ENCODE measurements around the gene SH3PXD2B.
"Not testable (repeated sequence)": the region's sequence is repeated elsewhere in the genome, so short reads cannot be mapped to it uniquely, and the experiment has no call there.

Gene SH3PXD2B

GRCh38 chr5:172368699-172369098, 85.6 kb downstream of the SH3PXD2B start:
- not testable (repeated sequence) for H3K36me3 ChIP-seq (ENCODE audit: control insufficient read depth, insufficient read depth, low read length); H2BK15ac ChIP-seq (replicated peaks; ENCODE audit: low read depth); H3K4me2 ChIP-seq (ENCODE audit: low read length); H3K79me2 ChIP-seq (ENCODE audit: control insufficient read depth, insufficient read depth, low read length); H3K27me3 ChIP-seq (ENCODE audit: insufficient read depth, low read length, poor library complexity); H3K9ac ChIP-seq (ENCODE audit: low read length); H3K4me1 ChIP-seq (ENCODE audit: control insufficient read depth, low read depth, low read length); H3K23ac ChIP-seq (ENCODE audit: low read length); H3K56ac ChIP-seq (ENCODE audit: low read length); DNase-seq; H2BK5ac ChIP-seq (ENCODE audit: low read length); H2BK120ac ChIP-seq (ENCODE audit: low read depth, low read length); H3K4me3 ChIP-seq (ENCODE audit: low read length); H2AK5ac ChIP-seq (ENCODE audit: low read length); H3K4ac ChIP-seq (ENCODE audit: low read depth, low read length); H4K8ac ChIP-seq (ENCODE audit: low read depth, low read length); H4K5ac ChIP-seq (ENCODE audit: low read length); H3K79me1 ChIP-seq (ENCODE audit: low read length); H3K18ac ChIP-seq (ENCODE audit: low read length); H3K27ac ChIP-seq (ENCODE audit: low read depth, low read length)
- WGBS (ENCODE audit: extremely low coverage, insufficient coverage, low lambda C conversion rate): no CpG with 5 or more reads among the region's 3 CpGs

DNA sequence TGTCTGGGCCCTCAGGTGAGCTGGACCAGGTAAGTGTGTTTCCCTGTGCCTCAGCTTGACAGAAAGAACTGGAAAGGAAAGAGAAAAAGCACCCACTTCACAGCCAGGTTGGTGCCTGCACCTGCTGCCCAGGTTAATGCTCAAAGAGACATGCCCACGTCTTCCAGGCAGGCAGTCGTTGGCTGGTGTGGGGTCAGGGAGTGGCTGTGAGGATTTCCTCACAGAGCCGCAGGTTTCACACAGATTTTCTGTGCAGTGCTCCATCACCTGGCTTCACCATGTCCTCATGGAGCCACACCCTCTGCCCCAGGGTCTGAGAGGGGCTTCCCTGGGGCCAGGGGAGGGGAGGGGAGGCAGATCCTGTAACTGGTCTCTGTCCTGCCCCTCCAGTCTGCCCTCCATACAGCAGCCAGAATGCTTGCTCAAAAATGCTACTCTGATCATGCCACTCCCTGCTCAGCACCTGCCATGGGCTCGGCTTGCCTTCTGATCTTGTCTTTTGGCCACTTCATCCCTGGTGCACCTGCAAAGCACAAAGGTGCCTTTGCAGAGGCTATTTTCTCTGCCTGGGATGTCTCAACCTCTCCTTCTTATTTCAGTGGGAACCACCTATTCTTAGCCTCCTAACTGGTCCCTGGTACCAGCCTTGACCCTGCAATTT, 88.2 kb downstream of the SH3PXD2B start:
- Histone ChIP-seq H2AK5ac (ENCODE audit: low read length) (no peak overlapping the region), H2BK120ac (ENCODE audit: low read depth, low read length) (no peak overlapping the region), H2BK15ac (replicated peaks; ENCODE audit: low read depth) (no peak overlapping the region), H3K27ac (ENCODE audit: low read depth, low read length) (no peak overlapping the region), H3K4ac (ENCODE audit: low read depth, low read length) (no peak overlapping the region), H3K9ac (ENCODE audit: low read length) (no peak overlapping the region), H3K18ac (ENCODE audit: low read length) (no peak overlapping the region), H3K79me1 (ENCODE audit: low read length) (no peaks in the 10 kb centered on the region), H2BK5ac (ENCODE audit: low read length) (no peak overlapping the region), H3K36me3 (ENCODE audit: control insufficient read depth, insufficient read depth, low read length) (peaks cover 7% of the 10 kb centered on the region), H3K4me1 (ENCODE audit: control insufficient read depth, low read depth, low read length) (no peaks in the 10 kb centered on the region), H3K27me3 (ENCODE audit: insufficient read depth, low read length, poor library complexity) (no peaks in the 10 kb centered on the region), H3K23ac (ENCODE audit: low read length) (no peak overlapping the region), H3K56ac (ENCODE audit: low read length) (no peak overlapping the region), H3K4me2 (ENCODE audit: low read length) (no peak overlapping the region), H3K79me2 (ENCODE audit: control insufficient read depth, insufficient read depth, low read length) (no peaks in the 10 kb centered on the region), H4K8ac (ENCODE audit: low read depth, low read length) (no peak overlapping the region), H4K5ac (ENCODE audit: low read length) (no peak overlapping the region), H3K4me3 (ENCODE audit: low read length) (no peak overlapping the region)
- no peak for DNase-seq
- WGBS (ENCODE audit: extremely low coverage, insufficient coverage, low lambda C conversion rate): no CpG with 5 or more reads among the region's 4 CpGs

- no peak overlapping the region for H3K4me3 ChIP-seq (ENCODE audit: low read length)
- H3K4ac ChIP-seq (ENCODE audit: low read depth, low read length): no peak overlapping the region
- no peak overlapping the region for H3K18ac ChIP-seq (ENCODE audit: low read length)
- no peak overlapping the region for H2AK5ac ChIP-seq (ENCODE audit: low read length)
- peaks cover 7% of the 10 kb centered on the region for H3K36me3 ChIP-seq (ENCODE audit: control insufficient read depth, insufficient read depth, low read length)
- H3K27ac ChIP-seq (ENCODE audit: low read depth, low read length): no peak overlapping the region
- no peak overlapping the region for H2BK15ac ChIP-seq (replicated peaks; ENCODE audit: low read depth)
- H4K5ac ChIP-seq (ENCODE audit: low read length): no peak overlapping the region
- H3K4me1 ChIP-seq (ENCODE audit: control insufficient read depth, low read depth, low read length): no peaks in the 10 kb centered on the region
- no peak overlapping the region for H3K9ac ChIP-seq (ENCODE audit: low read length)
- H2BK5ac ChIP-seq (ENCODE audit: low read length): no peak overlapping the region
- no peak overlapping the region for H4K8ac ChIP-seq (ENCODE audit: low read depth, low read length)
- DNase-seq: no peak
- no peaks in the 10 kb centered on the region for H3K79me1 ChIP-seq (ENCODE audit: low read length)
- H3K4me2 ChIP-seq (ENCODE audit: low read length): no peak overlapping the region
- WGBS (ENCODE audit: extremely low coverage, insufficient coverage, low lambda C conversion rate): no CpG with 5 or more reads among the region's 2 CpGs
- no peaks in the 10 kb centered on the region for H3K79me2 ChIP-seq (ENCODE audit: control insufficient read depth, insufficient read depth, low read length)
- no peaks in the 10 kb centered on the region for H3K27me3 ChIP-seq (ENCODE audit: insufficient read depth, low read length, poor library complexity)
- H2BK120ac ChIP-seq (ENCODE audit: low read depth, low read length): no peak overlapping the region
- no peak overlapping the region for H3K23ac ChIP-seq (ENCODE audit: low read length)
- no peak overlapping the region for H3K56ac ChIP-seq (ENCODE audit: low read length)
Observed at GRCh38 chr5:172364773-172365172, 89.6 kb downstream of the SH3PXD2B start.

- Histone ChIP-seq H2BK5ac (ENCODE audit: low read length) (no peak overlapping the region), H2BK15ac (replicated peaks; ENCODE audit: low read depth) (no peak overlapping the region), H3K4me3 (ENCODE audit: low read length) (no peak overlapping the region), H4K5ac (ENCODE audit: low read length) (no peak overlapping the region), H3K23ac (ENCODE audit: low read length) (no peak overlapping the region), H3K27ac (ENCODE audit: low read depth, low read length) (no peak overlapping the region), H2AK5ac (ENCODE audit: low read length) (no peak overlapping the region), H4K8ac (ENCODE audit: low read depth, low read length) (no peak overlapping the region), H3K56ac (ENCODE audit: low read length) (no peak overlapping the region), H3K79me2 (ENCODE audit: control insufficient read depth, insufficient read depth, low read length) (no peaks in the 10 kb centered on the region), H3K9ac (ENCODE audit: low read length) (no peak overlapping the region), H3K79me1 (ENCODE audit: low read length) (no peaks in the 10 kb centered on the region), H3K18ac (ENCODE audit: low read length) (no peak overlapping the region), H2BK120ac (ENCODE audit: low read depth, low read length) (no peak overlapping the region), H3K27me3 (ENCODE audit: insufficient read depth, low read length, poor library complexity) (no peaks in the 10 kb centered on the region), H3K4ac (ENCODE audit: low read depth, low read length) (no peak overlapping the region), H3K4me2 (ENCODE audit: low read length) (no peak overlapping the region), H3K36me3 (ENCODE audit: control insufficient read depth, insufficient read depth, low read length) (peaks cover 7% of the 10 kb centered on the region), H3K4me1 (ENCODE audit: control insufficient read depth, low read depth, low read length) (no peaks in the 10 kb centered on the region)
- no peak for DNase-seq
- WGBS (ENCODE audit: extremely low coverage, insufficient coverage, low lambda C conversion rate): no CpG with 5 or more reads among the region's 4 CpGs
Observed at GRCh38 chr5:172362755-172363154, 91.6 kb downstream of the SH3PXD2B start.

DNA sequence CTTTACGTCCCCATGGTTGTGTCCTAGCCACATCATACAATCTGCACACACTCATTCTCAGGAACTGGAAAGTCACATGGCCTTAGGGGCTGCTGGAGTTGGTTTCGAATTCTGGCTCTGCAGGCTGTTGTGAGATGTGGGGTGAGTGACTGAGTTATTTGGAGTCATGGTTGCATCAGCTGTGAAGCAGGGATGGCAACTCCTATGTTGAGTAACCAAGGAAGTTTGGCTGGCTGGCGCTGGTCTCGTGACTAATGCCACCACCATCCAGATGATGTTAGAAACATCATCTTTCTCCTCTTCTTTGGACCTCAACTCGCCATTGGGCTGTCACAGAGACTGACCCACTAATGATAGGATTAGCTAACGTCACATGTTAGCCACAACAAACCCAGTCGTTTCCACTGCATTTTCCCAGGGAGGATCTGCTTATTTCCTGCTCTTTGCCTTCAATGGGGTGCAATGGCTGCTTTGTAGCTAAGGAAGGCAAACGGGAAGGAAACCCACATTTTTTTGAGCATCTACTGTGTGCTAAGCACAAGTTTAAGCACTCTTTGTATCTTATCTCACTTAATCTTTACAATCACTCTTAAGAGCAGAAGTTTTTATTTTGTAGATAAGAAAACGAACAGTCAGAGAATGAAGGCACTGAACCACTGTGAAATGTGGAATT, 92.6 kb downstream of the SH3PXD2B start:
- no peaks in the 10 kb centered on the region for H3K79me1 ChIP-seq (ENCODE audit: low read length)
- no peak overlapping the region for H2BK120ac ChIP-seq (ENCODE audit: low read depth, low read length)
- no peak overlapping the region for H3K4ac ChIP-seq (ENCODE audit: low read depth, low read length)
- H3K4me1 ChIP-seq (ENCODE audit: control insufficient read depth, low read depth, low read length): no peaks in the 10 kb centered on the region
- WGBS (ENCODE audit: extremely low coverage, insufficient coverage, low lambda C conversion rate): no CpG with 5 or more reads among the region's 9 CpGs
- no peaks in the 10 kb centered on the region for H3K27me3 ChIP-seq (ENCODE audit: insufficient read depth, low read length, poor library complexity)
- peaks cover 7% of the 10 kb centered on the region for H3K36me3 ChIP-seq (ENCODE audit: control insufficient read depth, insufficient read depth, low read length)
- no peak overlapping the region for H4K8ac ChIP-seq (ENCODE audit: low read depth, low read length)
- no peak overlapping the region for H3K4me3 ChIP-seq (ENCODE audit: low read length)
- no peak overlapping the region for H3K27ac ChIP-seq (ENCODE audit: low read depth, low read length)
- H4K5ac ChIP-seq (ENCODE audit: low read length): no peak overlapping the region
- H3K4me2 ChIP-seq (ENCODE audit: low read length): no peak overlapping the region
- H3K23ac ChIP-seq (ENCODE audit: low read length): no peak overlapping the region
- H3K18ac ChIP-seq (ENCODE audit: low read length): no peak overlapping the region
- H2BK15ac ChIP-seq (replicated peaks; ENCODE audit: low read depth): no peak overlapping the region
- DNase-seq: peak; percentile 66
- H2BK5ac ChIP-seq (ENCODE audit: low read length): no peak overlapping the region
- H3K9ac ChIP-seq (ENCODE audit: low read length): no peak overlapping the region
- no peak overlapping the region for H3K56ac ChIP-seq (ENCODE audit: low read length)
- H3K79me2 ChIP-seq (ENCODE audit: control insufficient read depth, insufficient read depth, low read length): no peaks in the 10 kb centered on the region
- H2AK5ac ChIP-seq (ENCODE audit: low read length): no peak overlapping the region

GRCh38 chr5:172358345-172358744, 96.0 kb downstream of the SH3PXD2B start:
- no peak overlapping the region for H3K23ac ChIP-seq (ENCODE audit: low read length)
- no peak overlapping the region for H3K27ac ChIP-seq (ENCODE audit: low read depth, low read length)
- peaks cover 14% of the 10 kb centered on the region for H3K36me3 ChIP-seq (ENCODE audit: control insufficient read depth, insufficient read depth, low read length)
- H4K5ac ChIP-seq (ENCODE audit: low read length): no peak overlapping the region
- no peak overlapping the region for H2BK15ac ChIP-seq (replicated peaks; ENCODE audit: low read depth)
- H2BK120ac ChIP-seq (ENCODE audit: low read depth, low read length): no peak overlapping the region
- no peak overlapping the region for H2AK5ac ChIP-seq (ENCODE audit: low read length)
- H3K18ac ChIP-seq (ENCODE audit: low read length): no peak overlapping the region
- H3K4ac ChIP-seq (ENCODE audit: low read depth, low read length): no peak overlapping the region
- H3K4me3 ChIP-seq (ENCODE audit: low read length): no peak overlapping the region
- H3K27me3 ChIP-seq (ENCODE audit: insufficient read depth, low read length, poor library complexity): no peaks in the 10 kb centered on the region
- no CpG with 5 or more reads among the region's 7 CpGs for WGBS (ENCODE audit: extremely low coverage, insufficient coverage, low lambda C conversion rate)
- no peak overlapping the region for H3K4me2 ChIP-seq (ENCODE audit: low read length)
- H3K4me1 ChIP-seq (ENCODE audit: control insufficient read depth, low read depth, low read length): no peaks in the 10 kb centered on the region
- no peak overlapping the region for H3K56ac ChIP-seq (ENCODE audit: low read length)
- H3K79me2 ChIP-seq (ENCODE audit: control insufficient read depth, insufficient read depth, low read length): no peaks in the 10 kb centered on the region
- H3K79me1 ChIP-seq (ENCODE audit: low read length): no peaks in the 10 kb centered on the region
- no peak overlapping the region for H3K9ac ChIP-seq (ENCODE audit: low read length)
- DNase-seq: no peak
- no peak overlapping the region for H4K8ac ChIP-seq (ENCODE audit: low read depth, low read length)
- H2BK5ac ChIP-seq (ENCODE audit: low read length): no peak overlapping the region
